ENCODE results near the gene MYRIP.
"Not testable (repeated sequence)": the region's sequence is repeated elsewhere in the genome, so short reads cannot be mapped to it uniquely, and the experiment has no call there.

Gene MYRIP

DNA sequence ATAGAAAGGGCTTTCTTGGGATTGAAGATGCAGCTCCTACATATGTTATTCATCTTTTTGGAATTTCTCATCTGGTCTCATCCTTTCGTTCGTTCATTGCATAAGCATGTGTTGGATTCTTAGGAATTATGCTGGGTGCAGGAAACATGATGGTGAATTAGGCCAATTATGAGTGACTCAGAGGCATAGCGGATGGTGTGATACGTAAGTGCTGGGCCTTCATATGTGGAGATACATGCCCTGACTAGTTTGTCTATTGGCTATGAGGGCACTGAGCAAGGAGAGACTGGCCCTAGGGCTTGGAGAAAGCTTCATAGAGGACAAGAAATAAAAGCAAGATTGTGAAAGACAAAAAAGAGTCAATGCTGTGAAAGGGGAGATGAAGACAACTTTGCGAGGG lies 235.1 kb downstream of the MYRIP start:
- DNase-seq = no peak

DNA sequence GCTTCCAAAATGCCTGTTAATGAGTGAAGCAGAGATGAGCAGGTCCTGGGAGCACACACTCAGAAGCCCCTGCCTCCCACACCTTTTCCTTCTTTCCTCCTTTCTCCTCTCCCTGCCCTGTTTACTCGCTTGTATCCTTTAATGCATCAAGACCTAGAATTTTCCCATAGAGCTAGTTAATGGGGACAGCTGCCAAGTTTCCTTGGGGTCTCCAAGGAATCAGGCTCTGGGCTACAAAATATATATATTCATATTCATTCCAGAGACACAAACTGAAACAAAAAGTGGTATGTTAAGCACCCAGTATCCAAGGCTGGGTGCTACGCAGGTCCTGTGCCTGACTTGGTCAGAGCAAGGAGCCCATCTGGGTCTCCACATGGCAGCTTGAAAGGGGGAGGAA lies 235.6 kb downstream of the MYRIP start:
- no peak for DNase-seq

DNA sequence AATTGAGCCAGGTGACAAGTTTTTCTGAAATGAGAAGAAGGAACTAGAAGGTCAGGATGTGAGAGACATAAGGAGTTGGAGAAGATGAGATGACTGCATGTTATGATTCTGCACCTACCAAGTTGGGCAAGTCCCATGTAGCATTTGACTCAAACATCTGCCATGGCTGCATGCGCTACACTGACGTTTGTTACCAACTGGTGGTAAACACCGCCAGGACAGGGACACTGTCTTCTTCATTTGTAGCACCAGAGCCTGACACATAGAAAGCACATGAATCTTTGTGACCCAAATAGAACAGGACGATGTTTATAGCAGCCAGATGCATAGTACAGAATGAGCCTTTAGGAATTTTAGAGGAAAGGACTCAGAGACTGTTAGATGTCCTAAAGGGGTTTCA lies 236.7 kb downstream of the MYRIP start:
- DNase-seq = no peak

DNA sequence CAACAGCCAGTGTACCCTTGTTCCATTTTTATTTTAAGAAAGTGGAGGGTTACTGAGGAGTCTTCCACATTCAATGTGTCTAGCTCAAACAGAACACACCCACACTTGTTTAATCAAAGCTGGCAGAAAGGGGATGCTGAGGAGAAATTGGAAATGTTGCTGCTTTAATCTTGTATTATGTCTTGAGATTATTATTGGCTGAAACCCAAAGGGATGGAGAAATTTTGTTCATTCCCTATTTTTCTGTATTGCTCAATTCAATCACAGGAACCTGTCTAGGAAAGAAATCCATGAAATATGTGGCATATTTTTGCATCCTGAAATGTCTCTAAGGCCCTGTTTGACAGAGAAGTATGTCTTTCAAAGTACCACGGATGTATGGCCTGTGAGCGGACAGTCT lies 238.0 kb downstream of the MYRIP start:
- no peak for DNase-seq

DNA sequence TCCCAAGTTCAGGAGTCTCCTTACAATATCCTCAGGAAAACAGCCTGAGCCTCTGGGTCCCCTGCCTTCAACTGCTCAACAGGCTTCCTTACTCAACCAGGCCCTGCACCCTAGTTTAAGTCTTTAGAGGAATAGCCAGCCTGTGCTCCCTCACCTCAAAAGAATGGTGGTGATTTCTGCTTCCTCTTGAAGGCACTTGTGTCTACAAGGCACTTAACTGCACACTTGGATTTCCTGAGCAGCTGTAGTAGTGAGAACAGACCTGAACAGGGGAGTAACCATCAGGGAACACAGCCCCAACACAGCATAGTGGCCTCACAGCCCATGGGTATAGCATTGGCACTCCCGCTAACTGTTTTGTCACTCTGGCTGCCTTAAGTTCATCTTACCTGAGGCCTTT lies 244.3 kb downstream of the MYRIP start:
- no peak for DNase-seq

DNA sequence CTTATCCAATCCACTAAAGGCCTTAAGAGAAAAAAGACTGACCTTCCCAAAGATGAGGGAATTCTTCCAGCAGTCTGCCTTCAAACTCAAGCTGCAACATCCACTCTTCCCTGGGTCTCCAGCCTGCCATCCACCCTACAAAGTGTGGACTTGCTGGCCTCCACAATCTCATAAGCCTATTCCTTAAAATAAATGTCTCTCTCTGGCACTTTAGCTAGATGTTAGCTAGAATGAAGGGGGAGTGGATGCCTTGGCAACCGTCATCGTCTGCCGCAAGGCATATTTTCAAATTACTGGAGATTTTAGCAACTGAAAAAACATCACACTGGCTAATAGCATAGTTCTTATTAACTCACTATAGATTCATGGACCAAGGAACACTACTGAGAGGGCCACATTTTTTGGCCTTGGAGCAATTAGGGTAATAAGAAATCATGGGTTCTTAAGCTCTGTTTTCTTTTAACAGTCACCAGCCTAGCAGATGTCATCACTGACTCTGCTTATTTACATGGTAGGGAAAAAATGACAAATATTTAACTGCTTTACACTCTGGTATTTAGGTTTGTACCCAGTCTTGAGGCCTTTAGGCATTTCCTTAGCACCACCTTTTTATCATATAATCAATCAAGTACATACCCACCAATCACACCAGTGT lies 245.3 kb downstream of the MYRIP start:
- no peak for DNase-seq

DNA sequence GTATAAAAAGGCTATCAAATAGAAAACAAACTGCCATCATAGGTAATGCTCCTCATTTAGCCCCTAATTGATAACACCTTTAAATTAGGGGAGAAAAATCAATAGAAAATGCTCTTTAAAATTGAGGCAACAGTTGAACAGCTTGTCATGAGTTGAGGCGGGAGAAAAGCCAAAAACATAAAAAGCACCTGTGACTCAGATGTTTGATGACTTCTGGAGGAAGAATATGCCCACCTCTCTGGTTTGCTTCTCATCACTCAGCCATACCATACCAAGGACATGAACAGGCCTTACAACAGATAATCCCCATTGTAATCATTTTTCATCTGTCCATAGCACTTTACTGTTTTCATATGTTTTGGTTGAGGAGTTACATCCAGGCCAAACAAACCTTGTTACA lies 246.0 kb downstream of the MYRIP start:
- no peak for DNase-seq

DNA sequence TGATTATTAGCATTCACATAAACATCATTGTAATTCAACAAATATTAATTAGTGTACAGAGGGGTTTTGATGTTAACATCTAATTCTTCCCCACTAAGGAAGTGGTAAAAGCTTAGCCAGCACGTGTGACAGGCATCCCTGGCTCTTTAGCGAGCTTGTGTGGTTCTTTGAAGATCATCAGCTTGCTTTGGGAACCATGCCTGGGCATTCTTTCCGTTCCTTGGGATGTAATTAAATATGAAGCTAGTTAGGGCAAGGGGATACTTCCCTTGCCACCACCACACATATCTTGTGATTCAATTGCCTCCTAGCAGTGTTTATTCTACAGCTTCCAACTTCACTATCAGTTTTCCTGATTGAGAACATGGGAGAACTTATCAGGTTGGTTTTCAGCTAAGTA lies 246.5 kb downstream of the MYRIP start:
- DNase-seq = no peak

DNA sequence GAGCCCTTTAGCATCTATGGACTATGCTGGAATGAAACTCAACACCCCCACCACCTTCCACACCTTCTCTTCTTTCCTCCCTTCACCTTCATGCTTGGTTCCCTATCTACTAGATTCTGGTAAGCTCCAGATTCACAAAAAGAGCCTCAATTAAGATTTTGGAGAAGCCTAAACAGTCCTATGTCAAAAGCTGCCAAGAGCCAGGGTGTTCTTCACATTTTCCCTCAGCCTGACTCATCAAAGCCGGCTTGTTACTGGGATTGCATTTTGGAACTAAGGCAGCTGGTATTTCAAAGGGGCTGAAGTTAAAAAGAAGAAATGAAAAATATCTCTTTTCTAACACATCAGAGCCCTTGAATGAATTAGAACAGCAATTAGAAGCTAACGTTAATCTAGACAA lies 247.7 kb downstream of the MYRIP start:
- no peak for DNase-seq

DNA sequence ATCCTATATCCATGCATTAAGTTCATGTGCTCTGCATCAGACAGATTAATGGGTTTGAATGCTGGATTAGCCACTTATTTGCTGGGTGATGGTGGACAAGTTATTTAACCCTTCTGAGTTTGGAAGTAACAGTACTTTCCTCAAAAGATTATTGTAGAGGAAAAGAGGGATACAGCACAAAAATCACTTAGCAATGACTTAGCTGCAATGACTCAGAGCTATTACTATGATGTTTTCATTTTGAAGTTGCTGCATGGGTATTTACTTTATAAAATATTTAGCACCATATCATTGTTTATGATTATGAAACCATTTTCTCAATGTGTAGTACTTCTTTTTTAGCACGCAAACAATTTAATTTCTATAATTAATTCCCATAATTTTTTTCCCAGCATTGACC lies 248.4 kb downstream of the MYRIP start:
- DNase-seq = no peak

DNA sequence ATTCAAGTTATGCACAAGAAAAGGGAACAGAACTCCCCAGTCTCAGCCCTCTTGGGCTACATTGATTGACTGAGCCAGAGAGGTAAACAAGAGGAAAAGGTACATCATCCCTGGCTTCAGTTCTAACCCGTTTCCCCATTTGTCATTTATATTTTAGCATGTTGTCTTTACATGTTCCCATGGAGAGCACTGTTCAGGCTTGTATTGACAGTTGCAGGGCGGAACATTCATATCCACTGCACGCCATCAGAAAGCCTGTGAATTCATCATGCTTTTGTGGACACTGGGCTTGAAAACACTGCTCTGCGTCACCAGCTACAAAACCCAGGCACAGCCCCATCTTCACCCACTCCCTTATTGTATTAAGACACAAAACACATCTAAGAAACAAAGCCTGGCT lies 259.2 kb downstream of the MYRIP start:
- no peak for DNase-seq

DNA sequence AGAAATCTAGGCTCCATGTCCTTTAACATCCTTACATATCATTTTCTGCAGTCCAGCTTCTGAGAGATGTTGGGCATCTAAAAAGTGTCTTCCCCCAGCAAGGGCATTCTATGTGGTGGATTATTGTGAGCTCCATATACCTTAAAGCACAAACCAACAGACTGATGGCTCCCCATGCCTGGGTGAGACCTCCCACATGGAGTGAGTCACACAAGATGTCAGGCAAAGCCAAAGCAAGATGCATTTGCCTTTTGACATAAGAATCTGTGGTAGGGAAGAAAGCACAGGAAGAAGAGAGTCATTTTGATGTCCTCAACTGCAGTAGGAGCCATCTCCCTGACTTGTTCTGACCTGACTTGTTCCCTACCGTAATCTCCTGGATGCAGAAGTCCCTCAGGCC lies 261.4 kb downstream of the MYRIP start:
- DNase-seq = no peak

DNA sequence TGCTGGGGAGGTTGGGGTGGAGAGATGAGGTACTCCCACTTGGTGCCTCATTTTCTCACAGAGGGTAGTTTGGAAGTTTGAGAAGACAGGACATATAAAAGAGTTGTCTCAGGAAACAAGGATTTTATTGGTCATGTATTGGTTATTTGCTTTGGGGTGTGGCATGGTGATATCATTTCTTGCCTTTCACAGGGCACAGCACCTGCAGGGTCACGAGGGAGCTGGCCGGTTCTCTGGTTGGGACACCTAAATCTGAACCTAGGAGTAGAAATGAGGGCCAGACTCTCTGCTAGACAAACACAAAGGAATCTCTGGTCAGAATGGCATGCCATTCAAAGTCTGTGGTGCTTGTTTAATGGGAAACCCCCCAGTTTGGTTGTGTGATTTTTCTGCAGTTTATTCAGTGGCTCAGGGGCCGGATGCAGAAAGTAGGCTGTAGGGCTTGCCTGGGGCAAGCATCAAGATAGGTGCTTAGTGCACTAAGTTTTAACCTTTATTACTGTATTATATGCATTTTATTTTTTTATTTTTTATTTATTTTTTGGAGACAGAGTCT lies 262.4 kb downstream of the MYRIP start:
- DNase-seq = no peak

DNA sequence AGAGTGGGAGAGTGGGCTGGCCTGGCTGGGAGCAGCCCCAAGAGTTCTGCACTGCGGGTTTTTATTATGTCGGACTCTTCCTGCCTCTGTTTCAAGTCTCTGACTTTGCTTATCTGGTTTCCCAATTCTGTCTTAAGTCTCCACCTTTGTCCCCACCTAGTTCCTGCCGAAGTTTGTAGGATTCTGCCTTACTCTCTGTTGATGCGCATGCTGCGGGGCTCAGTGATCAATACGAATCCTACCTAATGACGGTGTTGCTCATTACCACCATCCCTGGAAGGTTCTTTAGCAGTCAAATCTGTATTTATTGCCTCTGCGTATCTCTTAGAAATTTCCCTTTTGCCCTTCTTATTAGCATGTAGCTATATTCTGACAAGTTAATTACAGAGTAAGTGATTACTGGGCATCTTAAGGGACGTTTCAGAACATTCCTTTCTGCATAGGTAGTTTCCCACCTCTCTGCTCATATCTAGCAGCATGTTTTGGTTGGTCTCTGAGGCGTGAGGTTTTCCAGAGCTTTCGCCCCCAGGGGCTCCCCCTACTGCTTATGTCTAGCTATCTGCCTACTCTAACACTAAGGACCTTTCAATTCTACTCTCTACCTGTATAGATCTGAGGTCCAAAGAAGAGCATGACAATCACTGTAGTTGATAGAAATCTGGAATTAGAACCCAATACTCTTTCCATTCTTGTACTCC lies 264.1 kb downstream of the MYRIP start:
- no peak for DNase-seq

DNA sequence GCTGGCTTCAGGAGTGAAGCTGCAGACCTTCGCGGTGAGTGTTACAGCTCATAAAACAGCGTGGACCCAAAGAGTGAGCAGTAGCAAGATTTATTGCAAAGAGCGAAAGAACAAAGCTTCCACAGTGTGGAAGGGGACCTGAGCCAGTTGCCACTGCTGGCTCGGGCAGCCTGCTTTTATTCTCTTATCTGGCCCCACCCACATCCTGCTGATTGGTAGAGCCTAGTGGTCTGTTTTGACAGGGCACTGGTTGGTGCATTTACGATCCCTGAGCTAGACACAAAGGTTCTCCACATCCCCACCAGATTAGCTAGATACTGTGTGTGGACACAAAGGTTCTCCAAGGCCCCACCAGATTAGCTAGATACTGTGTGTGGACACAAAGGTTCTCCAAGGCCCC lies 267.7 kb downstream of the MYRIP start:
- DNase-seq = not testable (repeated sequence)

DNA sequence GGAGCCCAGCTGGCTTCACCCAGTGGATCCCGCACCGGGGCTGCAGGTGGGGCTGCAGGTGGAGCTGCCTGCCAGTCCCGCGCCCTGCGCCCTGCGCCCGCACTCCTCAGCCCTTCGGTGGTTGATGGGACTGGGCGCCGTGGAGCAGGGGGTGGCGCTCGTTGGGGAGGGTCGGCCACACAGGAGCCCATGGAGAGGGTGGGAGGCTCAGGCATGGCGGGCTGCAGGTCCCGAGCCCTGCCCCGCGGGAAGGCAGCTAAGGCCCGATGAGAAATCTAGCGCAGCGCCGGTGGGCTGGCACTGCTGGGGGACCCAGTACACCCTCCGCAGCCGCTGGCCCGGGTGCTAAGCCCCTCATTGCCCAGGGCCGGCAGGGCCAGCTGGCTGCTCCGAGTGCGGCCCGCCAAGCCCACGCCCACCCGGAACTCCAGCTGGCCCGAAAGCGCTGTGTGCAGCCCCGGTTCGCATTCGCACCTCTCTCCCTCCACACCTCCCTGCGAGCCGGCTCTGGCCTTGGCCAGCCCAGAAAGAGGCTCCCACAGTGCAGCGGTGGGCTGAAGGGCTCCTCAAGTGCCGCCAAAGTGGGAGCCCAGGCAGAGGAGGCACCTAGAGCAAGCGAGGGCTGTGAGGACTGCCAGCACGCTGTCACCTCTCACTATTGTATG lies 268.6 kb downstream of the MYRIP start:
- not testable (repeated sequence) for DNase-seq

DNA sequence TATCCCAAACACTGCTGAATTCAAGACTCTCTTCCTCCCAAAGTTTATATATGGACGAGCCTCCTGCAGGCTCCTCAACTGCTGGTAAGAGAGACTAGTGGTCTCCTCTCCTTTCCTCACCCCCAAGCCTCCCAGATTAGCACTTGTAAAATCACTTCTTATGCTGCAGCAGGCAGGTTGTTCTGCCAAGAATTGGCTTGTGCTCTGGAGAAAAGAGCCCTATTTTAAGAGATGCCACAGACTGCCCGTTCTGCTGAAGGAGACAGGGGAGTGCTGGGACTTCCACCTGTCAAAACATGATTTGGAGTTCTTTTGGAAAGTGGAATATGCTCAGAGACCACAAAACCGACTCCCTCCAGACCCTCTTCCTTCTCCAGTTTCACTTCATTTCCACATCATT lies 269.2 kb downstream of the MYRIP start:
- no peak for DNase-seq

DNA sequence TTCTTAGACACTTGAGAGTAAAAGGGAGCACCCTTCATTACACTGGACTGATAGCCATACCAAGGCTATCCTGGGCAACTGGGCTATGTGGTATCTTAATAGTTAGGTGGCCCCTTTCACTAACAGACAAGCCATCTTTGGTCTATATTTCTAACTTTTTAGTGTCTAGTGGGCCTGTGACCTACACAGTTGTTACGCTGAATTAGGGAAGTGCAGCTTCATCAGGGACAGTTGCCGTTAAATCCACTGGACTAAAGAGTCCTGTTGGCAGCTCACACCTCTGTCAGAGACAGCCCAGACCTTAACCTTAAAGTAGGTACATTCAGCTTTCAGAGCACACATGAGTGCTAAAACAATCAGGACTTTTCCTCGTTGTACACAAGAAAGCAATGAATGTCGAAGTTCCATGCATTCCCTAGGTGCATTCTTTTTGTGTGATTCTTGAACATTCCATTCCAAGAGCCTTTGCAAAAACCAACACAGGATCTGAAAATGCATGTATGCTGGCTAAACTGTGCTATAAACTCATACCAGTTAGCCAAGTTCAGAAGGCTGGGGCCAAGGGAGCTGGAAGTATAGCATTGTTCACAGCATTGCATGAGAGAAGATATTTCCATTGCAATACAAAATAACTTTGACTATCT lies 269.9 kb downstream of the MYRIP start:
- no peak for DNase-seq

DNA sequence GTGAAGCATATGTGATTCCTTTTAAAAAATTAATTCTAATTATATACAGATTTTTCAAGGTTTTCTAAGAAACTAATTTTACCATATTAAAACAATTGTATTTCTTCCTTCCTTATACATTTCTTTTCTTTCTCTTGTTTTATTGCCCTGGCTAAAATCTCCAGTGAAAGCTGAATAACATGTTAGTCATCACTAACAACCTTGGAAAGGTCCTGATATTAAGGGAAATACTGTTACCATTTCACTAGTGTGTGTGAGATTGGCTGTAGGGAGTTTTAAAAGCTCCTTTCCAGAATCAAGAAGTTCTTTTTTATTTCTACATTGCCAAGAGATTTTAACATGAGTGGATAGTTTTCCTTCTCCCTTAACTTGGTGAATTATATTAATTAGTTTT lies 270.4 kb downstream of the MYRIP start:
- DNase-seq = no peak

DNA sequence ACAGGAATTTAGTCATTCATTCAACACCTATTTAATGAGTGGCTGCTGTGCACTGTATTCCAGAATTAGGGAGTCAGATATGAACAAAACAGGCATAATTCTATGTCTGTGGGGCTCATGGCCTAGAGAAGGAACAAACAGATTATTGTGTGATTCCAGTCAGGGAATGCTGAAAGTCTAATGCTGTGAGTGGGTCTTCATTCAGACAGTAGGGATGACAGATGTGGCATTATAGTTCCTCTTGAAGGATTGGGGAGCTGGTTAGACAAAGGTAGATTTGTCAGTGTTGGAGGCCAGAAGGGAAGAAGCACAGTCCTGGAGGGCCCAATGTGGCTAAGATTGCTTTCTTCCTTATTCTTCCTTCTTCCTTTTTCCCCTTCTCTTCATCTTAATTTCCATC lies 273.7 kb downstream of the MYRIP start:
- no peak for DNase-seq

DNA sequence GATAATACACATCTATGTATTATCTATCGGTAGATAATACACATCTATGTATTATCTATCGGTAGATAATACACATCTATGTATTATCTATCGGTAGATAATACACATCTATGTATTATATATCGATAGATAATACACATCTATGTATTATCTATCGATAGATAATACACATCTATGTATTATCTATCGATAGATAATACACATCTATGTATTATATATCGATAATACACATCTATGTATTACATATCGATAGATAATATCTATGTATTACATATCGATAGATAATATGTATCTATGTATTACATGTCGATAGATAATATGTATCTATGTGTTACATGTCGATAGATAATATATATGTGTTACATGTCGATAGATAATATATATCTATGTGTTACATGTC lies 275.0 kb downstream of the MYRIP start:
- not testable (repeated sequence) for DNase-seq

DNA sequence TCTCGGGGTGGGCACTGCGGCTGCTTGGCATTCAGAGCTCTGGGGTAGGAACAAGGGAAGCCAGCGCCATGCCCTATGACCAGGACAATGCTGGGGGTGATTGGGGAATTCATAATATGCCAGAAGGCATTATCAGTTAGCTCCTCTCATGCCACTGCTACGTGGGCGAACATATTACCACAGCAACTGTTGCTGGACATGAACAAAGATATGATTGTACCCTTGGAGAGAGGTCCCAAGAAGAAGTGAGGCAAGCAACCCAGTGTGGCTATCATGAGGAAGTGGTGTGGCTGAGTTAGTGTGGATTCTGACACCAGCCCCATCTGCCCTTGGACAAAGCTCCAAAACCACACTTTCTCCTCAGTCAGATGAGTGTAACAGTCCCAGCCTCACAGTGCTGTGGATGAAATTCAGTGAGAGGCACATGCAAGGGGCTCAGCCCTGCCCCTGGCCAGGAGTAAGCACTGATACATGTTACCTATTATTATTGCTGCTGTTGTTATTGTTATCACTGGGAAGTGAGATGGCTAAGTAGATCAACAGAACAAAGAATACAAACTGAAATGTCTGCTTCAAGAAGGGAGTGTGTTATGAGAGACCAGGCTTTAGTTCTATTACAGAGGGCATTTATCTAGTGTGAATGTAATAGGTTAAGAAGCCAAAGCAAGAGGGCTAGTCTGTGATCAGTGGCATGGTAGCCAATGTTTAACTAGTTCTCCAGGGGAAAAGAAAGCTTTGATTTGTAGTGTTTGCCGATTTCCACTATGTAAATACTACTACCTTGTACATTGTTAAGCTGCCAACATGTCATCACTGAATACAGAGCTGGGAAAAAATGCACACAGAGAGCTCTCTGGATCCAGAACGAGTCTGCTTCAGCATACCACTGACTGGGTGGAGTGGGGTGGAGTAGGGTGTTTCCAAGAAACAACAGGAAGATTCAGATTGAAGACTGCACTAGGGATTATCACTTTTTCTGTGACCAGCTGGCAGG lies 277.8 kb downstream of the MYRIP start:
- peak in 1 of 2 experiments; percentile 50 for DNase-seq
